Caco-2 (cell line): Measurements from ENCODE around the gene TLE1. TPM values are rescaled to one million over a fixed set of nuclear protein-coding genes. Genes with fewer than 3 reads are reported as not detected.

Source experiments
- BruUV-seq: library from RNA; stranded (reverse); fragments of 400-500 nt; replicated peaks from 2 replicates; lab custom pipeline; 2021; lab: Mats Ljungman, UMichigan
- CTCF ChIA-PET: fragments of 300-600 bp; sonication (Branson Sonifier 250); formaldehyde crosslinking; loops from one replicate; lab custom pipeline; 2022; ENCODE audit warnings: antibody characterized with exemption; lab: Charles Lee
- POLR2A ChIA-PET: fragments of 300-600 bp; sonication (Branson Sonifier 250); formaldehyde crosslinking; loops from one replicate; lab custom pipeline; 2022; ENCODE audit warnings: antibody characterized with exemption; lab: Charles Lee
- DNase-seq, 2 experiments: peaks; one replicate each; pipeline versions ENCODE4 v3.0.0 to v3.0.0-alpha.2; 2020 to 2022
- H3K27me3 ChIP-seq: replicated peaks from 2 replicates; pipeline ENCODE4 v1.6.0; 2011; ENCODE audit warnings: low read length; ENCODE audit not compliant: control insufficient read depth, insufficient read depth
- H3K36me3 ChIP-seq: 2 replicates; pipeline ENCODE4 v1.5.1; 2011; ENCODE audit warnings: low read length; ENCODE audit not compliant: control insufficient read depth, insufficient read depth
- H3K4me1 ChIP-seq: fragments of 250-450 bp; sonication (Bioruptor Pico); 2 replicates; pipeline ENCODE4 v1.5.1; 2020; ENCODE audit warnings: mild to moderate bottlenecking
- H3K4me3 ChIP-seq: 2 replicates; pipeline ENCODE4 v1.5.1; 2011; ENCODE audit warnings: low read depth, mild to moderate bottlenecking, control low read depth, low read length
- H3K9me3 ChIP-seq: fragments of 250-450 bp; sonication (Bioruptor Pico); 2 replicates; pipeline ENCODE4 v1.5.1; 2020; ENCODE audit warnings: mild to moderate bottlenecking, moderate library complexity
- H3K27ac Mint-ChIP-seq: one replicate; pipeline ENCODE4 v1.8.0; 2022; ENCODE audit warnings: mixed read lengths; ENCODE audit not compliant: unreplicated experiment
- H3K27me3 Mint-ChIP-seq: one replicate; pipeline ENCODE4 v1.8.0; 2022; ENCODE audit warnings: mixed read lengths; ENCODE audit not compliant: insufficient read depth, unreplicated experiment
- H3K36me3 Mint-ChIP-seq: one replicate; pipeline ENCODE4 v1.8.0; 2022; ENCODE audit warnings: mild to moderate bottlenecking, mixed read lengths; ENCODE audit not compliant: insufficient read depth, unreplicated experiment
- H3K4me1 Mint-ChIP-seq: one replicate; pipeline ENCODE4 v1.8.0; 2022; ENCODE audit warnings: low read depth, mixed read lengths; ENCODE audit not compliant: unreplicated experiment
- H3K4me3 Mint-ChIP-seq: one replicate; pipeline ENCODE4 v1.8.0; 2022; ENCODE audit warnings: mild to moderate bottlenecking, moderate library complexity, mixed read lengths; ENCODE audit not compliant: unreplicated experiment
- H3K9me3 Mint-ChIP-seq: one replicate; pipeline ENCODE4 v1.8.0; 2022; ENCODE audit warnings: mixed read lengths; ENCODE audit not compliant: unreplicated experiment
- intact Hi-C: fragments of 100-400 bp; cut with micrococcal nuclease; formaldehyde crosslinking; loops from one replicate; pipeline ENCODE4 v1.10.0; 2022; ENCODE audit not compliant: unreplicated experiment
- total RNA-seq: library from RNA; stranded (reverse); gene quantifications from 2 replicates; pipeline ENCODE4 v1.2.3, GENCODE V29; 2022
- TF ChIP-seq, protein P1 (sequence below), 2 experiments: fragments of 200-600 bp in 1 of 2; IDR thresholded peaks; 1 replicate in 1 of 2; 2 replicates in 1 of 2; pipeline versions ENCODE4 v1.5.1 to v1.8.0; 2011 to 2022; ENCODE audit warnings: antibody characterized with exemption in 1 of 2, control low read depth in 1 of 2, inconsistent platforms in 1 of 2, low read depth in 1 of 2, low read length in 1 of 2, mild to moderate bottlenecking in 1 of 2, moderate library complexity in 1 of 2; ENCODE audit not compliant: insufficient read depth in 1 of 2, severe bottlenecking in 1 of 2, unreplicated experiment in 1 of 2

TLE1 gene
- total RNA-seq, 1 experiment from 2014 or later: 18.3 TPM

DNA sequence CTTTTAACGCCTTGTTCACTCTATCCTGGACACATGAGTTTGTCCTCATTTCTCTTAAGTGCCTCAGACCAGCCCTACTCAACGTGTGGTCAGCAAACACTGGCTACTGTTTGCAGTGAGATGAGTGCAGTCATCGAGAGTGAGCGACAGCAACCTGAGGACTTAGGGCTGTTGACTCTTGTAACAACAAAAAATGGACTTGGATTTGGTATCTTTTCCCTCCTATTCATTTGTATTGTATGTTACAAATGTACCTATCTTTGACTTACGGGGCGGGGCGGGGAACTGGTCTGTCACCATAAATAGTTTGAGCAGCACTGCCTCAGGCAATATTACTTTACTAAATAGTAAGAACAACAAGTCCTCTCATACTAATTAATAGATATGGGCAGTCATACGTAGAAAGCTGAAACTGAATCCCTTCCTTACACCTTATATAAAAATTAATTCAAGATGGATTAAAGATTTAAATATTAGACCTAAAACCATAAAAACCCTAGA, 84.1 kb downstream of the TLE1 start:
- H3K4me3 Mint-ChIP-seq: no peak overlapping the region
- H3K36me3 Mint-ChIP-seq: no peaks in the 10 kb centered on the region
- no peaks in the 10 kb centered on the region for H3K9me3 Mint-ChIP-seq
- no peaks in the 10 kb centered on the region for H3K4me1 Mint-ChIP-seq
- no peaks in the 10 kb centered on the region for H3K9me3 ChIP-seq
- peak in 1 of 2 experiments; percentile 32 for DNase-seq
- H3K27me3 Mint-ChIP-seq: no peaks in the 10 kb centered on the region
- no peaks in the 10 kb centered on the region for H3K4me1 ChIP-seq
- ChIA-PET POLR2A (no interaction called here), CTCF (no interaction called here)
- TF ChIP-seq, protein P1, sequence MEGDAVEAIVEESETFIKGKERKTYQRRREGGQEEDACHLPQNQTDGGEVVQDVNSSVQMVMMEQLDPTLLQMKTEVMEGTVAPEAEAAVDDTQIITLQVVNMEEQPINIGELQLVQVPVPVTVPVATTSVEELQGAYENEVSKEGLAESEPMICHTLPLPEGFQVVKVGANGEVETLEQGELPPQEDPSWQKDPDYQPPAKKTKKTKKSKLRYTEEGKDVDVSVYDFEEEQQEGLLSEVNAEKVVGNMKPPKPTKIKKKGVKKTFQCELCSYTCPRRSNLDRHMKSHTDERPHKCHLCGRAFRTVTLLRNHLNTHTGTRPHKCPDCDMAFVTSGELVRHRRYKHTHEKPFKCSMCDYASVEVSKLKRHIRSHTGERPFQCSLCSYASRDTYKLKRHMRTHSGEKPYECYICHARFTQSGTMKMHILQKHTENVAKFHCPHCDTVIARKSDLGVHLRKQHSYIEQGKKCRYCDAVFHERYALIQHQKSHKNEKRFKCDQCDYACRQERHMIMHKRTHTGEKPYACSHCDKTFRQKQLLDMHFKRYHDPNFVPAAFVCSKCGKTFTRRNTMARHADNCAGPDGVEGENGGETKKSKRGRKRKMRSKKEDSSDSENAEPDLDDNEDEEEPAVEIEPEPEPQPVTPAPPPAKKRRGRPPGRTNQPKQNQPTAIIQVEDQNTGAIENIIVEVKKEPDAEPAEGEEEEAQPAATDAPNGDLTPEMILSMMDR (IDR thresholded peaks at IDR 0.05; ENCODE audit: insufficient read depth in 1 of 2, low read depth in 1 of 2, low read length in 1 of 2, severe bottlenecking in 1 of 2, unreplicated experiment in 1 of 2): no peak
- no peak overlapping the region for H3K4me3 ChIP-seq
- no peaks in the 10 kb centered on the region for H3K36me3 ChIP-seq
- H3K27ac Mint-ChIP-seq: peak overlapping the region; percentile 32
- intact Hi-C loops: no loop called here
- no peaks in the 10 kb centered on the region for H3K27me3 ChIP-seq
- BruUV-seq: no TSS peak

DNA sequence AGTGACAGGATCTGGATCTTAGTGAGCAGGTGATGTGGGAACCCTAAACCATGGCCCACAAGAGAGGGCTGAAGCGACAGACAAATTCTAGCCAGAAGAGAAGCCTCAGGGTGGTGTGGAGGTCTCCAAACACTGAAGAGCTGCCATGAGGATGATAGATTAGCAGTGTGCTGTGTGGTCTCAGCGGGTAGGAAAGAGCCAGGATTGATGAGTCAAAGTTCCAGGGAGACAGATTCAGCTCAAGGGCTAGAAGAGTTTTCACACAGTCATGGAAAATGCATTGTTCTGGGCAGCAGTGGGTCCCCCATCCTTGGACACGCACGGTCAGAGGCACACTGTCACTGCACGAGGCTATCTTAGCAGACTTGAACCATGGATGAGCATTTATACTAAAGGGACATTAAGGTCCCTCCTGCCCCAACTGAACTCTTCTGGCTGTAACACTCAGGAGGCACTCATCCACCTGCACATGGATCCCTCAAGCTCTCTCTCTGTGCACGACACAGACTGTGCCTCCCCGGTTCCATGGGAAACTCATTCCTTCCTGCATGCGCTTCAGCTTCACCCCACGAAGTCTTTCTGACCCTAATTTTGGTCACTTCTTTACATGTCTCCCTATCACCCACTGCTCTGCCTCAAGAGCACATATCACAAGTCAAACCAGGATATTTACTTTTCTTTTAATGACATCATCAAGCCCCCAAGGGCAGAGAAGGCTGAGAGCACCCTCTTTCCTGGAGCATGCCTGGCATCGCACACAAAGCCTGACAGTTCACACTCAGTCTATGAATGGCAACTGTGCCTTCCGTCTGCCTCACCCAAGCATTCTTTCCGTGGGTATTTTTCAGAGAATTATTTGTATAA, 84.8 kb downstream of the TLE1 start:
- H3K27me3 Mint-ChIP-seq: no peaks in the 10 kb centered on the region
- TF ChIP-seq, protein P1 (IDR thresholded peaks at IDR 0.05; ENCODE audit: insufficient read depth in 1 of 2, low read depth in 1 of 2, low read length in 1 of 2, severe bottlenecking in 1 of 2, unreplicated experiment in 1 of 2): no peak
- no peaks in the 10 kb centered on the region for H3K9me3 ChIP-seq
- H3K4me1 Mint-ChIP-seq: no peaks in the 10 kb centered on the region
- H3K4me3 ChIP-seq: no peak overlapping the region
- DNase-seq: no peak
- no TSS peak for BruUV-seq
- H3K9me3 Mint-ChIP-seq: no peaks in the 10 kb centered on the region
- H3K27me3 ChIP-seq: no peaks in the 10 kb centered on the region
- intact Hi-C loops: no loop called here
- H3K4me3 Mint-ChIP-seq: no peak overlapping the region
- POLR2A ChIA-PET: no interaction called here
- no peaks in the 10 kb centered on the region for H3K4me1 ChIP-seq
- no peaks in the 10 kb centered on the region for H3K36me3 Mint-ChIP-seq
- peak overlapping the region; percentile 32 for H3K27ac Mint-ChIP-seq
- CTCF ChIA-PET: no interaction called here
- H3K36me3 ChIP-seq: no peaks in the 10 kb centered on the region

DNA sequence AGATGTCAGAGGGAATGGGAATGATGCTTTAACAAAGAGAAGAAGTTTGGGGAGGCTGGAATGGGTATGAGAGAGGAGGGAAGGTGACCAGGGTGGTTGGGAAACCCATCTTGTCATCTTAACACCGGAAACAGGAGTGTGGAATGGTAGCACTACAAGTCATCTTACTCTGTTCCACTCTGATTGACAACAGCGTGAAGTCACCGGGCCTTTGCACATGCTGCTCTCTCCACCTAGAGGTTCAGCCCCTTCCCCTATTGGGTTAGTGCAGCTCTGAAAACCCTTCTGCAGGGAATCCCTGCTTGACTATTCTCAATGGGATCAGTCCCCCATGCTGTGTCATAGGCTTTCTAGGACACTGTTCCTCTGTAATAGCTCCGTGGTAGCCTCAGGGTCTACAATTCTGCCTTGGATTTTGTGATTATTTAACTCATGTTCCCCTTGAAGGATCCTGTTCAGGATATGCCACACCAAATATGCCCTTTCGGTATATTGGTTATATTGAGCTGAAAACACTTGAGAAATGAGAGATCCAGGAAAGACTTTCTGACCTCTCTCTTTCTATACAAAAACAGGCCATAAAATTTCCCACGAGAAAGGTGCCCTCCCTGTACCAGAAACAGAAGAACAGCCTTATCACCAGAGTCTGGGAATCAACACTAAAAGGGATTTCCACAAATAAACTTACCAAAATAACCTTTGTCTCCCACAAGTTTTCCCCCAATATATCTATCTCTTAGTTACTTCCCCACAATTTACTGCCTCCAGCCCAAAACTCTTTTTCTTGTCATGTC, 86.3 kb downstream of the TLE1 start:
- no peaks in the 10 kb centered on the region for H3K4me1 ChIP-seq
- BruUV-seq: no TSS peak
- Mint-ChIP-seq H3K4me3 (no peak overlapping the region), H3K27ac (no peak overlapping the region), H3K4me1 (no peaks in the 10 kb centered on the region), H3K27me3 (no peaks in the 10 kb centered on the region), H3K9me3 (no peaks in the 10 kb centered on the region), H3K36me3 (peaks cover 5% of the 10 kb centered on the region)
- no peak overlapping the region for H3K4me3 ChIP-seq
- ChIA-PET CTCF (no interaction called here), POLR2A (no interaction called here)
- TF ChIP-seq, protein P1 (IDR thresholded peaks at IDR 0.05; ENCODE audit: insufficient read depth in 1 of 2, low read depth in 1 of 2, low read length in 1 of 2, severe bottlenecking in 1 of 2, unreplicated experiment in 1 of 2): no peak
- no peaks in the 10 kb centered on the region for H3K27me3 ChIP-seq
- intact Hi-C loops: no loop called here
- DNase-seq: no peak
- H3K36me3 ChIP-seq: no peaks in the 10 kb centered on the region
- H3K9me3 ChIP-seq: no peaks in the 10 kb centered on the region
